GM21526 (cell line): ENCODE measurements around the gene TIMM10.
A peak's percentile ranks its signal among the peaks of the same experiment; 100 is the strongest.
"Not testable (repeated sequence)": the region's sequence is repeated elsewhere in the genome, so short reads cannot be mapped to it uniquely, and the experiment has no call there.

Source experiments
- ATAC-seq: cut with Tn5 transposase; IDR thresholded peaks from one replicate; pipeline ENCODE4 v1.9.1; 2021; ENCODE audit warnings: moderate library complexity; ENCODE audit not compliant: unreplicated experiment, low FRiP score

Gene TIMM10

GRCh38 chr11:57543593-57543992 lies 13.0 kb upstream of the TIMM10 start:
- ATAC-seq, result no peak

- no peak for ATAC-seq
Observed at GRCh38 chr11:57542582-57542981, 12.0 kb upstream of the TIMM10 start.

GRCh38 chr11:57541169-57541568 lies 10.6 kb upstream of the TIMM10 start:
- no peak for ATAC-seq

- ATAC-seq, result no peak
Observed at GRCh38 chr11:57539342-57539741, 8.8 kb upstream of the TIMM10 start.

GRCh38 chr11:57536947-57537619 lies 6.5 kb upstream of the TIMM10 start, which contains the start of gene SMTNL1:
Gene SMTNL1 (plus strand): TSS chr11:57537595. CDS start chr11:57542643, 5,048 bp downstream.
- no peak for ATAC-seq

DNA sequence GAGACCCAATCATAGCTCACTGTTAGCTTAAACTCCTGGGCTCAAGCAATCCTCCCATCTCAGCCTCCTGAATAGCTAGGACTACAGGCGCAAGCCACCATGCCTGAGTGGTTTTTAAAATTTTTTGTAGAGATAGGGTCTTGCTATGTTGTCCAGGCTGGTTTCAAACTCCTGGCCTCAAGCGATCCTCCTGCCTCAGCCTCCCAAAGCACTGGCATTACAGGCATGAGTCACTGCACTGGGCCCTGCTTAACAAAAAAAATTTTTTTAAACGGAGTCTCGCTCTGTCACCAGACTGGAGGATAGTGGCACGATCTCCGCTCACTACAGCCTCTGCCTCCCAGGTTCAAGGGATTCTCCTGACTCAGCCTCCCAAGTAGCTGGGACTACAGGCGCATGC lies 3.9 kb upstream of the TIMM10 start:
- not testable (repeated sequence) for ATAC-seq

- ATAC-seq, result no peak
Observed at GRCh38 chr11:57530215-57530595, 349 bp downstream of the TIMM10 start.

DNA sequence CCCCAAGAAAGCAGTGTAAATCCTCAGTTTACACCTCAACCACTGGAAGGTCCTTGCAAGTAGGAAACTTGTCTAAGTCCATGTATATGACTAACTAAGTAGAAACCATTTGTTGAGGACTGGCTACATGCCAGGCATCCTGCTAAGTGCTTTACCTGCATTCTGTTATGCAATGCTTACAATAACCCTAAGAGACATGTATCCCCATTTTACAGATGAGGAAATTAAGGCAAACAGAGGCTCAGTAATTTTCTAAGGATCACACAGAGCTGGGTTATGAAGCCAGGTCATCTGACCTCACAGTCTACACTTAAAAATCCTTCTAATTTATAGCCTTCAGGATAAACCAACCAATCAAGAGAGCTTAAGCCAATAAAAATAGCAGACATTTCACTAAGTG lies 1.5 kb downstream of the TIMM10 start:
- ATAC-seq, result no peak

GRCh38 chr11:57527056-57527631 lies 3.4 kb downstream of the TIMM10 start:
- no peak for ATAC-seq

DNA sequence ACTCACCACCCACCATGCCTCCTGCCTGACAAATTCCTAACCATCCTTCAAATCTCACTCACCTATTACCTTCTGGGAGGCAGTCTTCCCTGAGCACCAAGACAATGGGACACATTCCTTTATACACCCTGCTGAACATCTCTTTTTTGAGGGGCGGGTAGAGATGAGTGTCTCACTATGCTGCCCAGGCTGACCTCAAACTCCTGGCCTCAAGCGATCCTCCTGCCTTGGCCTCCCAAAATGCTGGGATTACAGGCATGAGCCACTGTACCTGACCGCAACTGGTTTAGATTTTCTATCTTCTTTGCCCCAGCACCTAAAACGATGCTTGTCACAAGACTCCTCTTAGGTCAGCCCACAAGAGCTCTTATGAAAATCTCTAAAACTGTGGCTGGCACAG lies 7.1 kb downstream of the TIMM10 start:
- no peak for ATAC-seq

GRCh38 chr11:57521116-57521515 lies 9.4 kb downstream of the TIMM10 start:
- ATAC-seq, result no peak

DNA sequence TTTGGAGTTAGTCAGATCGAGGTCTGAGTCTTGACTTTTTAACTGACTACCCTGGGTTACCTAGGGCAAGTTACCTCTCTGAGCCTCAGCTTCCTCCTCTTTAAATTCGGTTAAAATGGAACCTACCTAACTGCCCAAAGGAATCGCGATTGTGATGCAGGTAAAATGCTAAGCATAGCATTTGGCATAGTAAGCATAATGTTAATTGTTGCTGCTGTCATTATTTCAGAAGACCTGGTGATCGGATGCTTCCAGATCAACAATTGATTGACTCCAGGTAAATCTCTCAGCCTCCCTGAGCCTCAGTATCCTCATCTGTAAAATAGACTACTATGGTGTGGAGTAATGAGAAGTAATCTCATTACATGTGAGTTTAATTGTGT lies 14.5 kb downstream of the TIMM10 start:
- ATAC-seq, result no peak

DNA sequence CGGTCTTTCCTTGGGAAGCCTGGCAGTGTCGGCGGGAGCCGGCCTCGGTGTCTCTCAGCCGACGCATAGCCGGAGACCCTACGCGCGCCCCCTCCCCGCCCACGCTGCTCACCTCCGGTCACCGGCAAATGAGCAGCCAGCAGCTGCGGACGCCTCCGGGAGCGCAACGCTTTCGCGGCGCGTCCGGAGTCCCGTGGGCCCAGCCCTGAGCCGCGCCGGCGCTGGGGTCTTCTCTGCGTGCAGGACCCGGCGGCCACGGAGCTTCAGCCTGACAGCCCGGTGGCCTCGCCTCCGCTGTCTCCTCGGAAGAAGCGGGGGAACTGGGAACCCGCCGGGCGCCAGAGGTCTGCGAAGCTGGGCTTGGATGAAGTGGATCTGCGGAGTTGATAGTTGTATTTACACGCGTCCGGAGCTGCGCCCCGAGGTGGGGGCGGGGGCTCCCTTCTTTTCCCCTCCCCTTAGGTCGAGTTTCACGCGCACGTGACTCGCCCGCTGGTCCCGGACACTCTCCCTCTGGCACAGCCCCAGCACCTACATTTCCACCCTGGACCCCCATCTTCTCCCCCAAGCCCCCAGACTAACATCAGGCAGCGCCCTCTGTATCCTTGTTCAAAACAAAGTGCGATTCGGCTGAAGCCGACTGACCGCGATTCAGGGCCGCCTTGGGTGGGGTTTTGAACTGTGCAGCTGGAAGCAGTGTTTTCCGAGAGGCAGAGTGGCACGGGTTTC lies 15.1 kb downstream of the TIMM10 start, which contains the start of gene SLC43A1:
SLC43A1 (minus strand) TSS at position 371 of the 729 bp plus-strand sequence. CDS start 1,591 bp downstream, outside the sequence.
- ATAC-seq, result peak; percentile 49

DNA sequence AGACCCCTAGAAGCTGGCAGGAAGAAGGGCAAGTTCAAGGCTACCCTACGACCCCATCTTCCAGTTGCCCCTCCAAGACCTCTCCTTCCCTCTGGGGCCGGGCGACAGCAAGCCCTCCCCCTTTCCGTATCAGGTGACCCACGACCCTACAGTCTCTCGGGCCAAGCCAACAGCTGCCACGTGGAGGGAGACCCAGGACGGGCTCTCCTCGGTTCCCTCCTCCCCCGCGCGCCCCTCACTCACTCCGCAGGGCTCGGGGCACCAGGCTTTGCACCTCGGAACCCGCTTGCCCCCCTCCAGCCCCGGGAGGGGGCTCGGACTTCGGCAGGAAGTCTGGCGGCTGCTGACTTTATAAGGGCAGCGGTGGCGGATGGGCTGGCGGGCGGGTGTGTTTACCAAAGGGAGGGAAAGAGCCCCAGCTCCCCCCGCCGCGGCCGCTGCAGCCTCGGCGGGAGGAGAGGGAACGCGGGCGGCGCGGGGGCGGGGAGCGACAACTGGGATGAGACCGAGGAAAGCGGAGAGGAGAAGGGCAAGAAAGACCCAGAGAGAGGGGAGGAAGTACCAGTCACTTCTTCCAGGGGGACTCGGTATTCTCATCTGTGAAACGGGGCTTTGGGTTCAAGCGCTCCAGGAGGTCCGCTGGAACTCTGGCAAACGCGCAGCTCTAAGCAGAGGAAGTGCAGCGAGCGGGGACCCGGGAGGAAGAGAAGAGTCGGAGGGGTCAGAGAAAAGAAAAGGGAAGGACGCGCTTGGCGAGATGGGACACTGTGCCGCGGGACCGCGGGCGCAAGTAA lies 15.8 kb downstream of the TIMM10 start:
- peak; percentile 42 for ATAC-seq

DNA sequence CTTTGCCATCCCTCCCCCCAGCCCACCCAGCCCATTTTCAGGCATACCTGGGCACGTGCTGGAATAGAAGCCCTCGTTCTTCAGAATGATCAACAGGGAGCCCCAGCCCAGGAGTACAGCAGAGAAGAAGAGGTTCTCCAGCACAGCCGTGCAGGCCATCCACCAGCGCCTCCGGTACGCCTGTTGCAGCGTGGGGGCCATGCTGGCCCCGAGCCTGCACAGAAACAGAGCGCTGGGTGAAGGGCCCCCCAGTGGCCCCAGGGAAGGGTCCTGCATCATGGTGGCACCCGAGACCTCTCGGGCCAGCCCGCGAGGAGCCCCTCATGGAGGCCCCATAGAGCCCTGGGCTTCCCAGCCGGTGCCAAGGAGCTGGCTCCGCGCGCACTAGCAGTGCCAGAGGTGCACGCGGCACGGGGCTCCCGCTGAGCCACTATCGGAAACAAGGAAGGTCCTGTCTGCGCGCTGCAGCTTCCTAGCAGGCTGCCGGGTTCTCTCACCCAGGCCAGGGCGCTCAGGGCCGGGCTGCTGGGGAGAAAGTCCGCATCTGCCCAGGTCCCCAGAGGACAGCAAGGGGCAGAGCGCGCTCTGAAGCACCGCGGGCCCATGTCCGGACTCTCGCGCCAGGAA lies 16.5 kb downstream of the TIMM10 start:
- ATAC-seq, result peak; percentile 33

DNA sequence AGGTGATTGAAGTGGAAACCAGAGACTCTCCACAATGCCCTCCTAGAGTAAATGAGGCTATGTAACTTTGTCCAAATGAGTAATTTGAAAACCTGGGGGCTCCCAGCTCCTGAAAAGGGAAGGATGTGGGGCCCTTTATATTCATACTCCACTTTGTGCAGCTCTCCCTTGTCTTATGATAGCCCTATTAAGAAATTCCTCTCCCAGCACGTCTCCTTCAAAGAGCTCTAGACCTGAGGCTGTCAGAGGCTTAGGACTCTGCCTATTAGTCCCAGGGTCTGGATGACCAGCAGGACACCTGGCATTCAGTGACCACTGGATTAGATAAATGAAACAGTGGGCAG lies 17.1 kb downstream of the TIMM10 start:
- ATAC-seq, result no peak

DNA sequence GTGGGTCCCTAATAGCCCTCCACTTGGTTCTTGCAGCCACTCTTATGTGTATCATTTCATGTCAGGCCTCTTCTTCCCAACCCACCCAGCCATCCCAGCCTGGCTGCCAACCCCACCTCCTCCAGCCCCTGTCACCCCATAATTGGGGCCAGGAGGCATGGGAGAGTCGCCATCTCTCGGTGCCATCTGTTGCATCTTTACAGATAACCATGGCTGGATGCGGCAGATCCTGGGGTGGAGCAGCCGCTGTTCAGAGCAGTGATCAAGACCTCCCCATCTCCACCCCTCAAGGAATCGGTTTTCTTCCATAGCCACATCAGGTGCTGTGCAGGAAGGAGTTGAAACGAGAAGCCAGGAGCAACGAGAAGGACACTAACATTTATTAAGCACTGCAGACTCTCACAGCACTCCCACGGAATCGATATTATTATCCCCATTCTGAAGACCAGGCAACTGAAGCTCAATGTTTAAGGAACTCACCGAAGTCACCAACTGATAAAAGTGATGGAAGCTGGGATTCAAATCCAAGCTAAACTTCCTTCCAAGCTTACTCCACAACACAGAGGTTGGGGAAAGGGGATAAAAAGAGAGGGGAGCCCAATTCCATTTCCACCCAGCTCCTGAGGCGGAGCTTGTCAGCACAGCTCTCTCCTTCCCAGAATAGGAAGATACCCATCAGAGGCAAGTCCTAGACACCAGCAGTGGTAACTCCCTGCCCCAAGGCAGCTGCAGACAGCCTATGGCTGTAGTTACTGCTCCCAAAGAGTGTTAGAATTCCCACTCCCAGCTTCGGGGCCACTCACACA lies 17.7 kb downstream of the TIMM10 start:
- no peak for ATAC-seq

DNA sequence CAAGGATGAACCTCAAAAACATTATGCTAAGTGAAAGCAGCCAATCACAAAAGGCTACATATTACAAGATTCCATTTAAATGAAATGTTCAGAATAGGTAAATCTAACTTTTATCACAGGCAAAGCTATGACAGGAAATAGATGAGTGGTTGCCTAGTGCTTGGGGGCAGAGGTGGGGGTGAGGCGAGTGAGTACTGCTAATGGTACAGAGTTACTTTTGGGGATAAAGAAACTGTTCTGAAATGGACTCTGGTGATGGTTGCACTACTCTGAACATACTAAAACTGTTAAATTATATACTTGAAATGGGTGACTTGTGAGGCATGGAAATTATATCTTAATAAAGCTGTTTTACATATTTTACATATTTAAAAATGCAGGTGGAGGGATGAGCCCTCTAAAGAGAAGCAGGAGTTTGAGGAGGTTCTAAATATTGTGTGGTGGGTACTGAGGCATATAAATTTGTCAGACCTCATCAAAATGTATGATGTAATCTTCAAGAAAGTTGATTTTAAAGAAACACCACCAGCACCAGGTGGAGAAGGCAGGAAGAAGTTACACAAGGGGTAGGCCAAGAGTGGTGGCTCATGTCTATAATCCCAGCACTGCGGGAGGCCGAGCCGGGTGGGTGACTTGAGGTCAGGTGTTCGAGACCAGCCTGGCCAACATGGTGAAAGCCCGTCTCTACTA lies 18.7 kb downstream of the TIMM10 start:
- ATAC-seq, result no peak
